Measurements from ENCODE around the gene EFCAB3. TPM values are rescaled to one million over a fixed set of nuclear protein-coding genes. Genes with fewer than 3 reads are reported as not detected.
"Not testable (repeated sequence)": the region's sequence is repeated elsewhere in the genome, so short reads cannot be mapped to it uniquely, and the experiment has no call there.

Gene EFCAB3
- polyA plus RNA-seq (2012; ENCODE audit: insufficient read depth, insufficient read length): not detected

GRCh38 chr17:62380253-62380652, at the start of gene EFCAB3:
TSS of gene EFCAB3 (plus strand) at chr17:62380553. CDS start at chr17:62382980, 2,427 bp downstream.
- no peak for DNase-seq (ENCODE audit: low read depth, low spot score)
- no peak within 1 kb of the TSS for H3K4me3 ChIP-seq (ENCODE audit: low read length)

GRCh38 chr17:62336527-62336926, 43.8 kb upstream of the EFCAB3 start:
- H3K4me3 ChIP-seq (ENCODE audit: low read length): no peak overlapping the region

GRCh38 chr17:62343764-62344270, 36.5 kb upstream of the EFCAB3 start:
- no peak for DNase-seq (ENCODE audit: low read depth, low spot score)
- H3K4me3 ChIP-seq (ENCODE audit: low read length): no peak overlapping the region

More at GRCh38 chr17:62336527-62336926, 43.8 kb upstream of the EFCAB3 start:
- DNase-seq (ENCODE audit: low read depth, low spot score): no peak

GRCh38 chr17:62351176-62351575, 29.2 kb upstream of the EFCAB3 start:
- no peak overlapping the region for H3K4me3 ChIP-seq (ENCODE audit: low read length)
- no peak for DNase-seq (ENCODE audit: low read depth, low spot score)

- no peak for DNase-seq (ENCODE audit: low read depth, low spot score)
- H3K4me3 ChIP-seq (ENCODE audit: low read length): no peak overlapping the region
Observed at GRCh38 chr17:62366191-62366590, 14.2 kb upstream of the EFCAB3 start.

- H3K4me3 ChIP-seq (ENCODE audit: low read length): no peak overlapping the region
- no peak for DNase-seq (ENCODE audit: low read depth, low spot score)
Observed at GRCh38 chr17:62381561-62381960, 1.2 kb downstream of the EFCAB3 start.

GRCh38 chr17:62388856-62389255, 8.5 kb downstream of the EFCAB3 start:
- no peak for DNase-seq (ENCODE audit: low read depth, low spot score)
- no peak overlapping the region for H3K4me3 ChIP-seq (ENCODE audit: low read length)

GRCh38 chr17:62392908-62393307, 12.6 kb downstream of the EFCAB3 start:
- no peak overlapping the region for H3K4me3 ChIP-seq (ENCODE audit: low read length)
- DNase-seq (ENCODE audit: low read depth, low spot score): no peak

GRCh38 chr17:62398891-62399290, 18.5 kb downstream of the EFCAB3 start:
- DNase-seq (ENCODE audit: low read depth, low spot score): no peak

GRCh38 chr17:62405451-62405850, 25.1 kb downstream of the EFCAB3 start:
- no peak for DNase-seq (ENCODE audit: low read depth, low spot score)
- H3K4me3 ChIP-seq (ENCODE audit: low read length): no peak overlapping the region

More at GRCh38 chr17:62398891-62399290, 18.5 kb downstream of the EFCAB3 start:
- H3K4me3 ChIP-seq (ENCODE audit: low read length): no peak overlapping the region

GRCh38 chr17:62413090-62413489, 32.7 kb downstream of the EFCAB3 start:
- DNase-seq (ENCODE audit: low read depth, low spot score); H3K4me3 ChIP-seq (ENCODE audit: low read length): not testable (repeated sequence)

GRCh38 chr17:62423647-62424461, 43.5 kb downstream of the EFCAB3 start, which contains the start of gene METTL2A:
TSS of gene METTL2A (plus strand) at chr17:62423897. CDS start at chr17:62423903, 6 bp downstream.
- peak; percentile 88 for DNase-seq (ENCODE audit: low read depth, low spot score)

GRCh38 chr17:62426214-62426613, 45.9 kb downstream of the EFCAB3 start:
- DNase-seq (ENCODE audit: low read depth, low spot score); H3K4me3 ChIP-seq (ENCODE audit: low read length): not testable (repeated sequence)

More at GRCh38 chr17:62423647-62424461, 43.5 kb downstream of the EFCAB3 start, which contains the start of gene METTL2A:
- peak within 1 kb of the TSS; percentile 63 for H3K4me3 ChIP-seq (ENCODE audit: low read length)

GRCh38 chr17:62435251-62435650, 54.9 kb downstream of the EFCAB3 start:
- not testable (repeated sequence) for DNase-seq (ENCODE audit: low read depth, low spot score); H3K4me3 ChIP-seq (ENCODE audit: low read length)

GRCh38 chr17:62441181-62441580, 60.8 kb downstream of the EFCAB3 start:
- H3K4me3 ChIP-seq (ENCODE audit: low read length): not testable (repeated sequence)

GRCh38 chr17:62444063-62444462, 63.7 kb downstream of the EFCAB3 start:
- H3K4me3 ChIP-seq (ENCODE audit: low read length): no peak overlapping the region
- no peak for DNase-seq (ENCODE audit: low read depth, low spot score)

More at GRCh38 chr17:62441181-62441580, 60.8 kb downstream of the EFCAB3 start:
- DNase-seq (ENCODE audit: low read depth, low spot score): not testable (repeated sequence)

GRCh38 chr17:62445791-62446190, 65.4 kb downstream of the EFCAB3 start:
- H3K4me3 ChIP-seq (ENCODE audit: low read length); DNase-seq (ENCODE audit: low read depth, low spot score): not testable (repeated sequence)

- H3K4me3 ChIP-seq (ENCODE audit: low read length); DNase-seq (ENCODE audit: low read depth, low spot score): not testable (repeated sequence)
Observed at GRCh38 chr17:62452195-62452594, 71.8 kb downstream of the EFCAB3 start.

GRCh38 chr17:62453041-62453440, 72.7 kb downstream of the EFCAB3 start:
- not testable (repeated sequence) for H3K4me3 ChIP-seq (ENCODE audit: low read length); DNase-seq (ENCODE audit: low read depth, low spot score)

GRCh38 chr17:62453656-62454055, 73.3 kb downstream of the EFCAB3 start:
- DNase-seq (ENCODE audit: low read depth, low spot score): peak; percentile 32
- H3K4me3 ChIP-seq (ENCODE audit: low read length): not testable (repeated sequence)
